Memory B cell (primary cell): Measurements from ENCODE around the gene IFT88.

Source experiments
- ATAC-seq: fragments of 150-1000 bp; cut with Tn5 transposase; 2 replicates; pipeline ENCODE4 v1.10.0; 2021; ENCODE audit warnings: low read depth, mild to moderate bottlenecking, moderate library complexity
- DNase-seq, 2 donors: peaks; one replicate each; pipeline ENCODE4 v3.0.0; 2022; ENCODE audit warnings: low spot score in 2 of 2
- H3K27ac Mint-ChIP-seq: one replicate; pipeline ENCODE4 v1.8.0; 2022; ENCODE audit warnings: mild to moderate bottlenecking, moderate library complexity, mixed read lengths
- H3K27me3 Mint-ChIP-seq: one replicate; pipeline ENCODE4 v1.8.0; 2022; ENCODE audit warnings: mixed read lengths
- H3K36me3 Mint-ChIP-seq: one replicate; pipeline ENCODE4 v1.8.0; 2022; ENCODE audit warnings: mild to moderate bottlenecking, mixed read lengths
- H3K4me1 Mint-ChIP-seq: one replicate; pipeline ENCODE4 v1.8.0; 2022; ENCODE audit warnings: mixed read lengths
- H3K4me3 Mint-ChIP-seq: one replicate; pipeline ENCODE4 v1.8.0; 2022; ENCODE audit warnings: mild to moderate bottlenecking, moderate library complexity, mixed read lengths
- H3K9me3 Mint-ChIP-seq: one replicate; pipeline ENCODE4 v1.8.0; 2022; ENCODE audit warnings: mixed read lengths

Gene IFT88

DNA sequence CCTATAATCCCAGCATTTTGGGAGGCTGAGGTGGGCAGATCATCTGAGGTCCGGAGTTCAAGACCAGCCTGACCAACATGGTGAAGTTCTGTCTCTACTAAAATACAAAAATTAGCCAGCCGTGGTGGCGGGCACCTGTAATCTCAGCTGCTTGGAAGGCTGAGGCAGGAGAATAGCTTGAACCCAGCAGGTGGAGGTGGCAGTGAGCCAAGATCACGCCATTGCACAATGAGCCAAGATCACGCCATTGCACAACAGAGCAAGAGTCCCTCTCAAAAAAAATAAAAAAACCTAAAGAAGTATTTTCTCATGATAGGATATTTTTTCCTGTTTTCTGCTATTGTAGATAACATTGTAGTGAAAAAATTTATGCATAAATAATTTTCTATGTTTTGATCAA is 13.3 kb downstream of the IFT88 start:
- H3K9me3 Mint-ChIP-seq: peaks cover 7% of the 10 kb centered on the region
- H3K27me3 Mint-ChIP-seq: no peaks in the 10 kb centered on the region
- H3K27ac Mint-ChIP-seq: no peak overlapping the region
- H3K36me3 Mint-ChIP-seq: peaks cover 46% of the 10 kb centered on the region
- no peaks in the 10 kb centered on the region for H3K4me1 Mint-ChIP-seq
- ATAC-seq: no peak
- H3K4me3 Mint-ChIP-seq: no peak overlapping the region
- DNase-seq: no peak

- Mint-ChIP-seq H3K4me3 (no peak overlapping the region), H3K36me3 (peaks cover 35% of the 10 kb centered on the region)
These were observed 15.1 kb downstream of the IFT88 start for GRCh38 chr13:20582026-20582425.

DNA sequence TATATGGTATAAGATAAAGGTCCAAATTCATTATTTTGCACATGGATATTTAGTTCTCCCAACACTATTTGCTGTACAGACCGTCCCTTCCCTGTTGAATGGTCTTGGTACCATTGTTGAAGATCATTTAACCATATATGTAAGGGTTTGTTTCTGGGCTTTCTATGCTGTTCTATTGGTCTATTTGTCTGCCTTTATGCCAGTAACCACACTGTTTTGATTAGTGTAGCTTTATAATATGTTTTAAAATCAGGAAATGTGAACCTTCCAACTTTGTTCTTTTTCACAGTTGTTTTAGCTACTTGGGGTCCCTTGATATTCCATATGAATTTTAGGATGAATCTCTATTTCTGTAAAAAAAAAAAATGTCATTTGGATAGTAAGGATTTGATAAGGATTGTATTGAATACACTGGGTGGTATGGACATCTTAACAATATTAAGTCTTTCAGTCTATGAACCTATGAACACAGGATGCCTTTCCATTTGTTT is 16.9 kb downstream of the IFT88 start:
- H3K27me3 Mint-ChIP-seq: no peaks in the 10 kb centered on the region
- peaks cover 27% of the 10 kb centered on the region for H3K36me3 Mint-ChIP-seq
- no peak overlapping the region for H3K4me3 Mint-ChIP-seq
- no peaks in the 10 kb centered on the region for H3K4me1 Mint-ChIP-seq
- no peak overlapping the region for H3K27ac Mint-ChIP-seq
- H3K9me3 Mint-ChIP-seq: peaks cover 5% of the 10 kb centered on the region
- ATAC-seq: no peak
- no peak for DNase-seq

More at GRCh38 chr13:20582026-20582425, 15.1 kb downstream of the IFT88 start:
- peaks cover 7% of the 10 kb centered on the region for H3K9me3 Mint-ChIP-seq
- ATAC-seq: no peak
- H3K27ac Mint-ChIP-seq: no peak overlapping the region
- DNase-seq: no peak
- H3K4me1 Mint-ChIP-seq: no peaks in the 10 kb centered on the region
- no peaks in the 10 kb centered on the region for H3K27me3 Mint-ChIP-seq

GRCh38 chr13:20585371-20585770 is 18.4 kb downstream of the IFT88 start:
- no peak overlapping the region for H3K27ac Mint-ChIP-seq
- H3K27me3 Mint-ChIP-seq: no peaks in the 10 kb centered on the region
- ATAC-seq (no peak), DNase-seq (no peak)
- H3K9me3 Mint-ChIP-seq: peaks cover 5% of the 10 kb centered on the region
- no peaks in the 10 kb centered on the region for H3K4me1 Mint-ChIP-seq
- no peak overlapping the region for H3K4me3 Mint-ChIP-seq
- peaks cover 25% of the 10 kb centered on the region for H3K36me3 Mint-ChIP-seq

DNA sequence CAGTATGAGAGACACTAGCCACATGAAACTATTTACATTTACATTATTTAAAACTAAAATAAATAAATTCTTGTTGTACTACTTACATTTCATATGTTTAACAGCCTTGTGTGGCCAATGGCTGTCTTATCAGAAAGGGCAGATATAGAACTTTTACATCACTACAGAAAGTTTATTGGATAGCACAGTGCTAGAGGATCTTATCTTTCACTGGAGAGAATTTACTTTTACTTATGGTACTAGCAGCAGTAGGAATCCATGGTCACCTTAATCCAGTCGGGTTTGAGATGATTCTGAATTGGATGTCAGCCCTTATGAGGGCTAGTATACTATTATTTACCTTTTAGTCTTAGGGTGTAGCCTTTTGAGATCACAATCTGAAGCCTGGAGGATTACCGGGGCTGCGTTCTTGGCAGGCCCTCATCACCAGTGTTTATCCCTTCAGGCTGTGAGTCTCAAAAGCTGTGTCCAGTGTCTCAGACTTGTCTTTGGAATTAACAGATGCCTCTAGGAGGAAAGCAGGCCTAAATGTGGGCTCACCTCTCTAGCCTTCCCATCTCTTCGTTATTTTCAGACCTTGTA is 21.7 kb downstream of the IFT88 start:
- Mint-ChIP-seq H3K36me3 (peaks cover 21% of the 10 kb centered on the region), H3K4me3 (no peak overlapping the region), H3K27me3 (no peaks in the 10 kb centered on the region), H3K4me1 (no peaks in the 10 kb centered on the region), H3K27ac (no peak overlapping the region), H3K9me3 (peaks cover 5% of the 10 kb centered on the region)
- no peak for ATAC-seq
- no peak for DNase-seq

GRCh38 chr13:20590561-20590960 is 23.6 kb downstream of the IFT88 start:
- no peak overlapping the region for H3K4me3 Mint-ChIP-seq
- peaks cover 15% of the 10 kb centered on the region for H3K36me3 Mint-ChIP-seq
- ATAC-seq: no peak
- H3K27ac Mint-ChIP-seq: no peak overlapping the region
- no peaks in the 10 kb centered on the region for H3K4me1 Mint-ChIP-seq
- no peak for DNase-seq
- no peaks in the 10 kb centered on the region for H3K9me3 Mint-ChIP-seq
- H3K27me3 Mint-ChIP-seq: no peaks in the 10 kb centered on the region

DNA sequence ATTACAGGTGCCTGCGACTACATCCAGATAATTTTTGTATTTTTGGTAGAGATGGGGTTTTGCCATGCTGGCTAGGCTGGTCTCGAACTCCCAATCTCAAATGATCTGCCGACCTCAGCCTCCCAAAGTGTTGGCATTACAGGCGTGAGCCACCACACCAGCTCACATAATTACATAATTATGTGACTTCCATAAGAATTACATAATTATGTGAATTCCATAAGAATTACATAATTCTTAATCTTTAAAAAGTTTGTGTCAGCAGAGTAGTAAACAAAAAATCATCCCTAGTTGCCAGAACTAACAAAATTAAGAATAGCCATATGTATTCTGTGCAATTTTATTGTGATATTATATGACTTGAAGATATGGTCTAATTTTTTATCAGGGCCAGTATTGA is 25.6 kb downstream of the IFT88 start:
- H3K36me3 Mint-ChIP-seq: peaks cover 17% of the 10 kb centered on the region
- H3K9me3 Mint-ChIP-seq: no peaks in the 10 kb centered on the region
- no peaks in the 10 kb centered on the region for H3K27me3 Mint-ChIP-seq
- no peak for DNase-seq
- ATAC-seq: no peak
- no peak overlapping the region for H3K27ac Mint-ChIP-seq
- H3K4me3 Mint-ChIP-seq: no peak overlapping the region
- no peaks in the 10 kb centered on the region for H3K4me1 Mint-ChIP-seq

DNA sequence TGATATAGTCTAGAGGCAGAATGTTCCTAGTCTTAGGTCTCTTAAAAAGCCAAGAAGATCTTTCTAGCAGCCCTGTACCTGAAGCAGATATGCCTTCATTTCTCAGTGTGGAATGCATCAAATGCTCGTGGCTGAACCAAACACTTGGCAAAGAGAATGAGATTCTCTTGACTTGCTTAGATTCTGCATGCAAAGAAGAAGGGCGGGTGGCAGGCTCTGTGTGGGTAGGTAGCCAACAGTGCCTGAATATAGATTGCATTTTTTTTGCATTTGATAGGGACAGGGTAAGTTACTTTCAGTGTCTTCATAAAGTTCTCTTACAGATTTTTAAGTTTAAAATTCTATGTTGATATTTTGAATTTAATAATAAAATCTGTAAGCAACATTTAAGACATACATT is 27.3 kb downstream of the IFT88 start:
- DNase-seq: no peak
- no peaks in the 10 kb centered on the region for H3K9me3 Mint-ChIP-seq
- H3K36me3 Mint-ChIP-seq: peaks cover 15% of the 10 kb centered on the region
- no peak for ATAC-seq
- no peaks in the 10 kb centered on the region for H3K4me1 Mint-ChIP-seq
- no peaks in the 10 kb centered on the region for H3K27me3 Mint-ChIP-seq
- no peak overlapping the region for H3K27ac Mint-ChIP-seq
- no peak overlapping the region for H3K4me3 Mint-ChIP-seq

- Mint-ChIP-seq H3K36me3 (peaks cover 19% of the 10 kb centered on the region), H3K27ac (no peak overlapping the region), H3K27me3 (no peaks in the 10 kb centered on the region), H3K9me3 (no peaks in the 10 kb centered on the region), H3K4me3 (no peak overlapping the region), H3K4me1 (no peaks in the 10 kb centered on the region)
- DNase-seq (no peak), ATAC-seq (no peak)
These were observed 40.1 kb downstream of the IFT88 start for GRCh38 chr13:20607015-20607414.

- no peaks in the 10 kb centered on the region for H3K4me1 Mint-ChIP-seq
- H3K4me3 Mint-ChIP-seq: no peak overlapping the region
- DNase-seq: no peak
- H3K9me3 Mint-ChIP-seq: no peaks in the 10 kb centered on the region
- no peak for ATAC-seq
- no peak overlapping the region for H3K27ac Mint-ChIP-seq
- peaks cover 19% of the 10 kb centered on the region for H3K36me3 Mint-ChIP-seq
- H3K27me3 Mint-ChIP-seq: no peaks in the 10 kb centered on the region
These were observed 41.6 kb downstream of the IFT88 start for GRCh38 chr13:20608438-20609020.

GRCh38 chr13:20609145-20609544 is 42.2 kb downstream of the IFT88 start:
- Mint-ChIP-seq H3K27ac (no peak overlapping the region), H3K4me3 (no peak overlapping the region), H3K27me3 (no peaks in the 10 kb centered on the region), H3K4me1 (no peaks in the 10 kb centered on the region), H3K36me3 (peaks cover 19% of the 10 kb centered on the region), H3K9me3 (no peaks in the 10 kb centered on the region)
- no peak for DNase-seq
- no peak for ATAC-seq

- Mint-ChIP-seq H3K36me3 (peaks cover 22% of the 10 kb centered on the region), H3K27me3 (no peaks in the 10 kb centered on the region), H3K9me3 (no peaks in the 10 kb centered on the region), H3K4me3 (no peak overlapping the region), H3K27ac (no peak overlapping the region), H3K4me1 (no peaks in the 10 kb centered on the region)
- ATAC-seq (no peak), DNase-seq (no peak)
These were observed 43.0 kb downstream of the IFT88 start for GRCh38 chr13:20610006-20610405.

DNA sequence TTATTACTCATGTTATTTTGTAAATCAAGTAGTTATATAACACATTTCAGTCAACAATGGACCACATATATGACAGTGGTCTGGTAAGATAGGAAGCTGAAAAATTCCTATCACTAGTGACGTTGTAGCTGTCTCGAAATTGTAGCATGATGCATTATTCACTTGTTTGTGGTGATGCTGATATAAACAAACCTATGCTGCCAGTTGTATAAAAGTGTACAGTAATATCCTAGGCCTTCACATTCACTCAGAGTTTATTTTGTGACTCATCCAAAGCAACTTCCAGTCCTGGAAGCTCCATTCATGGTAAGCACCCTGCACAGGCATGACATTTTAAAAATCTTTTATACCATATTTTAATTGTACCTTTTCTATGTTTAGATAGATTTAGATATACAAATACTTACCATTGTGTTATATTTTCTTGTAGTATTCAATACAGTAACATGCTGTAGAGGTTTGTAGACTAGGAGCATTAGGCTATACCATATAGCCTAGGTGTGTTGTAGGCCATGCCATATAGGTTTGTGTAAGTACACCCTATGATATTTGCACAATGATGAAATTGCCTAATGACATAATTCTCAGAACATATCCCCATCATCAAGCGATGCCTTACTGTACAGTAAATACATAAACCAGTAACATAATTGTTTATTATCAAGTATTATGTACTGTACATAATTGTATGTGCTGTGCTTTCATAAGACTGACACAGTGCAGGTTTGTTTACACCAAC is 49.3 kb downstream of the IFT88 start:
- DNase-seq (no peak), ATAC-seq (no peak)
- Mint-ChIP-seq H3K36me3 (peaks cover 14% of the 10 kb centered on the region), H3K9me3 (no peaks in the 10 kb centered on the region), H3K4me3 (no peak overlapping the region), H3K4me1 (no peaks in the 10 kb centered on the region), H3K27ac (no peak overlapping the region), H3K27me3 (no peaks in the 10 kb centered on the region)

DNA sequence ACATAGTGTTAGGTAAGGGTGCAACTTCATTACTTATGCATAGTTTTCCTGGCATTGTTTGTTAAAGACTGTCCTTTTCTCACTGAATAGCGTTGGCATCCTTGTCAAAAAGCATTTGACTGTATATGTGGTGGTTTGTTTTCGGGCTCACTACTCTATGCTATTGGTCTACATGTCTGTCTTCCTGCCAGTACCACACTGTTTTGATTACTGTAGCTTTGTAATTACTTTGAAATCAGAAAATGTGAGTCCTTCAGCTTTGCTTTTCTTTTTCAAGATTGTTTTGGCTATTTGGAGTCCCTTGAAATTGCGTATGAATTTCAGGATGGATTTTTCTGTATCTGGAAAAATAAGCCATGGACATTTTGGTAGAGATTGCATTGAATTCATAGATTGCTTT is 56.0 kb downstream of the IFT88 start:
- no peak for DNase-seq
- Mint-ChIP-seq H3K36me3 (peaks cover 27% of the 10 kb centered on the region), H3K4me3 (no peak overlapping the region), H3K27ac (no peak overlapping the region), H3K9me3 (no peaks in the 10 kb centered on the region), H3K4me1 (no peaks in the 10 kb centered on the region), H3K27me3 (no peaks in the 10 kb centered on the region)
- no peak for ATAC-seq
